Hepatocyte (in vitro differentiated cells): Measurements from ENCODE around the gene MSL3.

ENCODE experiments used
- CTCF ChIP-seq: fragments of 200-600 bp; sonication (generic); IDR thresholded peaks from 2 replicates; pipeline ENCODE4 v1.5.1; 2016; ENCODE audit warnings: antibody characterized with exemption, mild to moderate bottlenecking; ENCODE audit not compliant: poor library complexity
- EZH2 ChIP-seq: fragments of 200-600 bp; sonication (generic); IDR thresholded peaks from 2 replicates; pipeline ENCODE4 v1.6.1; 2016; ENCODE audit warnings: antibody characterized with exemption, mild to moderate bottlenecking, borderline replicate concordance
- EZH2phosphoT487 ChIP-seq: fragments of 200-600 bp; sonication (generic); IDR thresholded peaks from one replicate; pipeline ENCODE4 v1.6.1; 2018; ENCODE audit warnings: antibody characterized with exemption, mild to moderate bottlenecking, low read depth, moderate library complexity; ENCODE audit not compliant: unreplicated experiment, severe bottlenecking

DNA sequence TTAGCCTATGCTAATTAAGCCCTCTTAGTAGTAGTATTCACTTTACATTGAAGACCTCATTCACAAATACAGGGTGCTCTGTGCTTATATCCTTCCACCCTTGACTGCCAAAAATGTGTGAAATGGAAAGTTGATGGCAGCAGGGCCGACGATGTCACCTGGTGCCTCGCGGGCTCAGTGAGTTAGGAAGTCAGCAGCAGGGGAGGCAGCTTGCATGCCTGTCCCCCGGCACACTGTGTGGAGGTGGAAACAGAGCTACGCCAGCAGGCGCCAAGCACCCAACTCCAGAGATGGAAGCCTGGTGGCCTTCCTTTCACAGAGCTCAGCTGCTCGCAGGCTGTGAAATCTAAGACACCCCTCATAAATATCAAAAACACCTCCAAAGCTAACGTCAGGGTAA is 8.4 kb downstream of the MSL3 start:
- no peak for TF ChIP-seq CTCF
- no peak for TF ChIP-seq EZH2phosphoT487
- no peak for TF ChIP-seq EZH2
